MM.1S (cell line): ENCODE measurements around the gene SPESP1.

Experiments
- DNase-seq: peaks from one replicate; pipeline ENCODE4 v3.0.0-alpha.2; 2015
- H2AFZ ChIP-seq: fragments of 300-600 bp; sonication (generic); 2 replicates; pipeline ENCODE4 v1.6.0; 2016; ENCODE audit warnings: antibody characterized with exemption, low read length
- H3F3A ChIP-seq: fragments of 300-600 bp; sonication (generic); 2 replicates; pipeline ENCODE4 v1.6.1; 2016; ENCODE audit warnings: mild to moderate bottlenecking, antibody characterized with exemption, low read length, moderate library complexity, mixed read lengths; ENCODE audit not compliant: insufficient read depth
- H3K27ac ChIP-seq: fragments of 300-600 bp; sonication (generic); 2 replicates; pipeline ENCODE4 v1.5.1; 2016; ENCODE audit warnings: mild to moderate bottlenecking, low read length
- H3K27me3 ChIP-seq: fragments of 300-600 bp; sonication (generic); replicated peaks from 2 replicates; pipeline ENCODE4 v1.6.0; 2016; ENCODE audit warnings: low read length; ENCODE audit not compliant: insufficient read depth
- H3K36me3 ChIP-seq: fragments of 300-600 bp; sonication (generic); replicated peaks from 2 replicates; pipeline ENCODE4 v1.6.1; 2016; ENCODE audit warnings: mild to moderate bottlenecking, low read length, mixed read lengths; ENCODE audit not compliant: insufficient read depth
- H3K4me1 ChIP-seq: fragments of 300-600 bp; sonication (generic); 2 replicates; pipeline ENCODE4 v1.6.1; 2016; ENCODE audit warnings: low read length, mixed read lengths
- H3K4me2 ChIP-seq: fragments of 300-600 bp; sonication (generic); 2 replicates; pipeline ENCODE4 v1.6.0; 2016; ENCODE audit warnings: low read depth, low read length
- H3K4me3 ChIP-seq: fragments of 300-600 bp; sonication (generic); 2 replicates; pipeline ENCODE4 v1.5.1; 2016; ENCODE audit warnings: low read length, mixed read lengths
- H3K79me2 ChIP-seq: fragments of 300-600 bp; sonication (generic); 2 replicates; pipeline ENCODE4 v1.6.1; 2016; ENCODE audit warnings: mixed run types, low read length, mixed read lengths
- H3K9ac ChIP-seq: fragments of 300-600 bp; sonication (generic); 2 replicates; pipeline ENCODE4 v1.6.1; 2016; ENCODE audit warnings: low read length, mixed read lengths
- H3K9me2 ChIP-seq: fragments of 300-600 bp; sonication (generic); replicated peaks from 2 replicates; pipeline ENCODE4 v1.6.1; 2016; ENCODE audit warnings: mild to moderate bottlenecking, low read length, mixed read lengths; ENCODE audit not compliant: insufficient read depth
- H3K9me3 ChIP-seq: fragments of 300-600 bp; sonication (generic); replicated peaks from 2 replicates; pipeline ENCODE4 v1.6.1; 2016; ENCODE audit warnings: mild to moderate bottlenecking, low read length, mixed read lengths; ENCODE audit not compliant: insufficient read depth
- H4K20me1 ChIP-seq: fragments of 300-600 bp; sonication (generic); 2 replicates; pipeline ENCODE4 v1.6.1; 2016; ENCODE audit warnings: mild to moderate bottlenecking, low read length, moderate library complexity, mixed read lengths; ENCODE audit not compliant: insufficient read depth
- EZH2 ChIP-seq: fragments of 300-600 bp; sonication (generic); optimal IDR thresholded peaks from 2 replicates; pipeline ENCODE3; 2017; ENCODE audit warnings: low read depth, mild to moderate bottlenecking, antibody characterized with exemption, low read length, mixed read lengths
- EZH2phosphoT487 ChIP-seq: fragments of 300-600 bp; sonication (generic); IDR thresholded peaks from 2 replicates; pipeline ENCODE4 v1.6.1; 2018; ENCODE audit warnings: antibody characterized with exemption, low read length
- TF ChIP-seq, protein P1 (sequence below): fragments of 300-600 bp; sonication (generic); IDR thresholded peaks from 2 replicates; pipeline ENCODE4 v1.5.1; 2016; ENCODE audit warnings: antibody characterized with exemption, low read length, mixed read lengths

Gene SPESP1

DNA sequence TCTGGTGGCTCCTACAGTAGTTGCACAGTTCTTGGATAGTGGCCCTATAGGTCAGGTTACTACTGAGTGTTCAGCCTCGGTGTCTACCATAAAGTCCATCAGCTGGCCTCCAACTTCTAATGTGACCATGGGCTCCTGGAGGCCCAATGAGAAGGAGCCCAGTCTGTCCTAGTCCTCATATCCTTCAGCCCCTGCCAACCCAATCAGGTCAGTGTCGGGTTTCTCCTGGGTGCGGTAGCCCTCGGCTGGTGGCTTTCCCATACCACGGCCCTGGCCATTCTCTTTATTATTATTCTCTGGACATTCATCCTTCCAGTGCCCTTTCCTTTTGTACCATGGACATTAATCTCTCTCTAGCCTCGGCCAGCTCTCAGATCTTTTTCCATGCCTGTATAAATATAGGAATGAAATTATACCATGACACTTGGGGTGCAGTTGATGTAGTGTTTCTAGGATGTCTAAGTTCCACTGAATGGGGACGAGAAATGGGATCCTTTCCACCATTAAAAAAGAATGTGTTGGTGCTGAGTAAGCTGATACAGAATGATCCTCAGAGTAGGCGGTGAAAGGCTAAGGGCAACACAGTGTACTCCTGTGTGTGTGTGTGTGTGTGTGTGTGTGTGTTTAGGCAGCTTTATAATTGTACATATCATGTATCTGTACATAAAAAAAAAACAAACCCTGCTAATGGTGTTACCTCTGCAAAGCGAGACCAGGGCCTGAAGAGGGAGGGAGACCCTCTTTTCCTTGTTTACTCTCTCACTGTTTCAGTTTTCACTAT is 64.8 kb downstream of the SPESP1 start:
- H3K27me3 ChIP-seq: no peaks in the 10 kb centered on the region
- H3K9me3 ChIP-seq: no peaks in the 10 kb centered on the region
- no peaks in the 10 kb centered on the region for H3K9me2 ChIP-seq
- no peaks in the 10 kb centered on the region for H3K79me2 ChIP-seq
- no peak overlapping the region for H3K4me3 ChIP-seq
- TF ChIP-seq EZH2phosphoT487 (no peak), EZH2 (no peak)
- TF ChIP-seq, protein P1, sequence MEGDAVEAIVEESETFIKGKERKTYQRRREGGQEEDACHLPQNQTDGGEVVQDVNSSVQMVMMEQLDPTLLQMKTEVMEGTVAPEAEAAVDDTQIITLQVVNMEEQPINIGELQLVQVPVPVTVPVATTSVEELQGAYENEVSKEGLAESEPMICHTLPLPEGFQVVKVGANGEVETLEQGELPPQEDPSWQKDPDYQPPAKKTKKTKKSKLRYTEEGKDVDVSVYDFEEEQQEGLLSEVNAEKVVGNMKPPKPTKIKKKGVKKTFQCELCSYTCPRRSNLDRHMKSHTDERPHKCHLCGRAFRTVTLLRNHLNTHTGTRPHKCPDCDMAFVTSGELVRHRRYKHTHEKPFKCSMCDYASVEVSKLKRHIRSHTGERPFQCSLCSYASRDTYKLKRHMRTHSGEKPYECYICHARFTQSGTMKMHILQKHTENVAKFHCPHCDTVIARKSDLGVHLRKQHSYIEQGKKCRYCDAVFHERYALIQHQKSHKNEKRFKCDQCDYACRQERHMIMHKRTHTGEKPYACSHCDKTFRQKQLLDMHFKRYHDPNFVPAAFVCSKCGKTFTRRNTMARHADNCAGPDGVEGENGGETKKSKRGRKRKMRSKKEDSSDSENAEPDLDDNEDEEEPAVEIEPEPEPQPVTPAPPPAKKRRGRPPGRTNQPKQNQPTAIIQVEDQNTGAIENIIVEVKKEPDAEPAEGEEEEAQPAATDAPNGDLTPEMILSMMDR: no peak
- H4K20me1 ChIP-seq: no peaks in the 10 kb centered on the region
- no peaks in the 10 kb centered on the region for H3K4me1 ChIP-seq
- H3K4me2 ChIP-seq: no peak overlapping the region
- no peak overlapping the region for H3K27ac ChIP-seq
- H3K9ac ChIP-seq: no peak overlapping the region
- no peak overlapping the region for H2AFZ ChIP-seq
- no peaks in the 10 kb centered on the region for H3F3A ChIP-seq
- no peaks in the 10 kb centered on the region for H3K36me3 ChIP-seq
- DNase-seq: no peak
